ENCODE results near the gene SEC14L1. TPM values are rescaled to one million over a fixed set of nuclear protein-coding genes. Genes with fewer than 3 reads are reported as not detected.

The SEC14L1 gene
- total and polyA plus RNA-seq, 4 donors, result 17.0 to 52.0 (median 26.8) TPM

GRCh38 chr17:77141846-77142449, 1.2 kb downstream of the SEC14L1 start:
- DNase-seq (ENCODE audit: low spot score), result no peak
- Histone ChIP-seq H3K9ac (ENCODE audit: low read depth in 1 of 2, low read length in 2 of 2) (peak overlapping the region; percentile 3 to 73), H3K9me3 (ENCODE audit: control insufficient read depth in 4 of 4, low read length in 3 of 4) (peaks cover 0 to 3% (median 0%) of the 10 kb centered on the region in 4 donors), H3K36me3 (ENCODE audit: control insufficient read depth in 4 of 4, insufficient read depth in 3 of 4, low read depth in 1 of 4, low read length in 3 of 4) (peaks cover 0 to 2% (median 0%) of the 10 kb centered on the region in 4 donors), H3K27me3 (ENCODE audit: control insufficient read depth in 4 of 4, insufficient read depth in 4 of 4, low read length in 3 of 4) (no peaks in the 10 kb centered on the region), H3K27ac (ENCODE audit: low read depth in 1 of 2, low read length in 2 of 2) (peak overlapping the region; percentile 74 to 79), H3K4me3 (ENCODE audit: low read depth in 1 of 3, low read length in 3 of 3) (peak overlapping the region; percentile 70 to 94 (median 86)), H3K4me1 (ENCODE audit: control insufficient read depth in 4 of 4, insufficient read depth in 4 of 4, low read length in 3 of 4) (peaks cover 0 to 19% (median 11%) of the 10 kb centered on the region in 4 donors)
- no peak for TF ChIP-seq RAD21 (IDR thresholded peaks at IDR 0.05)
- TF ChIP-seq REST (IDR thresholded peaks at IDR 0.05), result no peak
- TF ChIP-seq SP1 (IDR thresholded peaks at IDR 0.05), result no peak
- no peak for TF ChIP-seq JUND (IDR thresholded peaks at IDR 0.05)
- TF ChIP-seq GABPA (IDR thresholded peaks at IDR 0.05 in 1 of 2, conservative IDR thresholded peaks at IDR 0.05 in 1 of 2), result no peak
- TF ChIP-seq RXRA (IDR thresholded peaks at IDR 0.05), result no peak
- no peak for TF ChIP-seq ZBTB33 (IDR thresholded peaks at IDR 0.05)
- TF ChIP-seq ATF3 (IDR thresholded peaks at IDR 0.05), result no peak
- no peak for TF ChIP-seq HNF4A (conservative IDR thresholded peaks at IDR 0.05)
- TF ChIP-seq YY1 (IDR thresholded peaks at IDR 0.05), result no peak
- no peak for TF ChIP-seq FOXA1 (IDR thresholded peaks at IDR 0.05)
- TF ChIP-seq MAX (IDR thresholded peaks at IDR 0.05), result no peak
- no peak for TF ChIP-seq TAF1 (conservative IDR thresholded peaks at IDR 0.05)
- no peak for TF ChIP-seq FOXA2 (IDR thresholded peaks at IDR 0.05)
- TF ChIP-seq EGR1 (IDR thresholded peaks at IDR 0.05; ENCODE audit: low read depth in 2 of 2), result no peak
- WGBS, result 80% methylated on average over 9 of the region's 9 CpGs

- Histone ChIP-seq H3K4me1 (ENCODE audit: control insufficient read depth in 4 of 4, insufficient read depth in 4 of 4, low read length in 3 of 4) (peaks cover 0 to 20% (median 12%) of the 10 kb centered on the region in 4 donors), H3K36me3 (ENCODE audit: control insufficient read depth in 4 of 4, insufficient read depth in 3 of 4, low read depth in 1 of 4, low read length in 3 of 4) (peaks cover 0 to 2% (median 0%) of the 10 kb centered on the region in 4 donors), H3K27me3 (ENCODE audit: control insufficient read depth in 4 of 4, insufficient read depth in 4 of 4, low read length in 3 of 4) (no peaks in the 10 kb centered on the region), H3K9ac (ENCODE audit: low read depth in 1 of 2, low read length in 2 of 2) (no peak overlapping the region), H3K4me3 (ENCODE audit: low read depth in 1 of 3, low read length in 3 of 3) (peak overlapping the region in 1 of 3 donors; percentile 94), H3K9me3 (ENCODE audit: control insufficient read depth in 4 of 4, low read length in 3 of 4) (no peaks in the 10 kb centered on the region), H3K27ac (ENCODE audit: low read depth in 1 of 2, low read length in 2 of 2) (no peak overlapping the region)
- TF ChIP-seq EGR1 (IDR thresholded peaks at IDR 0.05; ENCODE audit: low read depth in 2 of 2), result no peak
- TF ChIP-seq HNF4A (conservative IDR thresholded peaks at IDR 0.05), result no peak
- TF ChIP-seq YY1 (IDR thresholded peaks at IDR 0.05), result no peak
- no peak for TF ChIP-seq FOXA1 (IDR thresholded peaks at IDR 0.05)
- no peak for TF ChIP-seq HNF4G (IDR thresholded peaks at IDR 0.05)
- TF ChIP-seq MAX (IDR thresholded peaks at IDR 0.05), result no peak
- no peak for TF ChIP-seq RXRA (IDR thresholded peaks at IDR 0.05)
- TF ChIP-seq JUND (IDR thresholded peaks at IDR 0.05), result no peak
- no peak for TF ChIP-seq RAD21 (IDR thresholded peaks at IDR 0.05)
- no peak for TF ChIP-seq SP1 (IDR thresholded peaks at IDR 0.05)
- no peak for TF ChIP-seq GABPA (IDR thresholded peaks at IDR 0.05 in 1 of 2, conservative IDR thresholded peaks at IDR 0.05 in 1 of 2)
- WGBS, result 77% methylated on average over 8 of the region's 8 CpGs
- DNase-seq (ENCODE audit: low spot score), result no peak
These were observed 1.9 kb downstream of the SEC14L1 start for GRCh38 chr17:77142689-77143088.
